H1 (cell line): ENCODE data around the gene LPCAT1.

Experiments used
- CTCF ChIP-seq, 3 experiments: IDR thresholded peaks; 1 replicate in 2 of 3; 2 replicates in 1 of 3; pipeline versions ENCODE4 v1.5.1 to v1.6.1; 2011; ENCODE audit warnings: low read length in 3 of 3, mild to moderate bottlenecking in 3 of 3, inconsistent platforms in 2 of 3, low read depth in 1 of 3, moderate library complexity in 1 of 3; ENCODE audit not compliant: insufficient read depth in 1 of 3; ENCODE audit errors: control extremely low read depth in 1 of 3
- GABPA ChIP-seq: IDR thresholded peaks from 2 replicates; pipeline ENCODE4 v1.6.1; 2011; ENCODE audit warnings: mild to moderate bottlenecking, low read length, moderate library complexity, borderline replicate concordance; ENCODE audit not compliant: insufficient read depth
- KDM5A ChIP-seq: fragments of 200-600 bp; IDR thresholded peaks from 2 replicates; pipeline ENCODE4 v1.7.1; 2012; ENCODE audit warnings: mild to moderate bottlenecking, low read length, inconsistent platforms, mixed read lengths
- POU5F1 ChIP-seq: IDR thresholded peaks from 2 replicates; pipeline ENCODE4 v1.6.1; 2011; ENCODE audit warnings: low read depth, mild to moderate bottlenecking, low read length, moderate library complexity

- TF ChIP-seq KDM5A, result no peak
- TF ChIP-seq POU5F1, result no peak
- no peak for TF ChIP-seq GABPA
- no peak for TF ChIP-seq CTCF (IDR thresholded peaks at IDR 0.05; ENCODE audit: control extremely low read depth in 1 of 3, insufficient read depth in 1 of 3, low read depth in 1 of 3, low read length in 3 of 3)
These were observed 39.7 kb downstream of the LPCAT1 start for GRCh38 chr5:1483856-1484729.
